Activated CD8-positive, alpha-beta memory T cell treated with anti-CD3 and anti-CD28 coated beads, Interleukin-2, amount 50 U/mL, for 4 hours (primary cell): ENCODE data around the gene SLC5A12.

ENCODE experiments used
- DNase-seq: peaks from one replicate; pipeline ENCODE4 v3.0.0-alpha.2; 2020

Gene SLC5A12, protein sequence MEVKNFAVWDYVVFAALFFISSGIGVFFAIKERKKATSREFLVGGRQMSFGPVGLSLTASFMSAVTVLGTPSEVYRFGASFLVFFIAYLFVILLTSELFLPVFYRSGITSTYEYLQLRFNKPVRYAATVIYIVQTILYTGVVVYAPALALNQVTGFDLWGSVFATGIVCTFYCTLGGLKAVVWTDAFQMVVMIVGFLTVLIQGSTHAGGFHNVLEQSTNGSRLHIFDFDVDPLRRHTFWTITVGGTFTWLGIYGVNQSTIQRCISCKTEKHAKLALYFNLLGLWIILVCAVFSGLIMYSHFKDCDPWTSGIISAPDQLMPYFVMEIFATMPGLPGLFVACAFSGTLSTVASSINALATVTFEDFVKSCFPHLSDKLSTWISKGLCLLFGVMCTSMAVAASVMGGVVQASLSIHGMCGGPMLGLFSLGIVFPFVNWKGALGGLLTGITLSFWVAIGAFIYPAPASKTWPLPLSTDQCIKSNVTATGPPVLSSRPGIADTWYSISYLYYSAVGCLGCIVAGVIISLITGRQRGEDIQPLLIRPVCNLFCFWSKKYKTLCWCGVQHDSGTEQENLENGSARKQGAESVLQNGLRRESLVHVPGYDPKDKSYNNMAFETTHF

DNA sequence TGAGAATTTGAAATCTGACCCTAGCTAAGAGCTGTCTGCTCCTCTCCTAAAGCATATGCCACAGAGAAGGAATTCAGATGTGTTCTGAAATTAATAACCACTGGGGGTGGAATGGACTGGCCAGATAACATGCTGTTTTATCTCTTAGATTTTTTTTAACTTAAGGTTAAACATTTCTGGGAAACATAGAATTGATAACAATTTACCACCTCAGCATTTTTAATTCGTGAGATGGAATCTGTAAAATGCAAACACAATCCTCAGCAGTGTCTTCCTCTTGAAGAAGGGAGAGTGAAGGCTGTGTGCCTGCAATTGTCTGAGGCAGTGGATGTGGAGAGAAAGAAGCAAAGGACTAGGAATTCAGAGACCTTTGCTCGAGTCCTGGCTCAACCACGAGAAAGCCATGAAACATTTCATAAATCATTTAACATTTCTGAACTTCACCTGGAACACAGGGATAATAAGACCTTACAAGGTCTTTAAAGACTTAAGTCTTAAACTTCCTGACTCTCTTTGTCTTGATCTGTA, at the start of gene SLC5A12:
Gene SLC5A12, minus strand, starts transcription at position 113 of the 528 bp plus-strand sequence. CDS start 346 bp downstream, outside the sequence.
- DNase-seq = no peak

DNA sequence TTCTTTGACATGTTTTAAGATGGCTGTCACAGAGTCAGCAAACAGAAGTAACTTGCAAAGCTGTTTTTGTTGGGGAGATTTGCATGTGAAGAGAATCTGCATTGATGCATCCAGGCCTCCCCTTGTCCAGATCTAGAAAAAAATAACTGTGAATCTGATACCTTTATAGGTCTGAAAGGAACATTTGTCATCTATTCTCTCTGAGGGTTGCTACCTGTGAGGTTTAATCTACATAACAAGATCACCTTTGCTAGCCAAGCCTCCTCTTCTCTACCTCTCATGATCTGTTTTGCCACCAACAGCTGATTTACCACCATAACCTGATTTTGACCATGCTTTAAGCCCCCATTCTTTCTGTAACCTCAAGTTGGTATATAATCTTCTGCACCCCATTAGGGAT, 47.2 kb upstream of the SLC5A12 start:
- no peak for DNase-seq

DNA sequence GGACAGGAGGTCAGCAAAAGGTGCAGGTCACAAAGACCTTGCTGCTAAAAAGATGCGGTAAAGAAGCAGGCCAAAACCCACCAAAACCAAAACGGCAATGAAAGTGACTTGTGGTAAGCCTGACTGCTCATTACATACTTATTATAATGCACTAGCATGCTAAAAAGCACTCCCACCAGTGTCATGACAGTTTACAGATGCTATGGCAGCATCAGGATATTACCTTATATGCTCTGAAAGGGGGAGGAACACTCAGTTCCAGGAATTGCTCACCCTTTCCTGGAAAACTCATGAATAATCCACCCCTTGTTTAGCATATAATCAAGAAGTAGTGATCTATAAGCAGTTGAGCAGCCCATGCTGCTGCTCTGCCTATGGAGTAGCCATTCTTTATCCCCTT, 45.2 kb upstream of the SLC5A12 start:
- no peak for DNase-seq

DNA sequence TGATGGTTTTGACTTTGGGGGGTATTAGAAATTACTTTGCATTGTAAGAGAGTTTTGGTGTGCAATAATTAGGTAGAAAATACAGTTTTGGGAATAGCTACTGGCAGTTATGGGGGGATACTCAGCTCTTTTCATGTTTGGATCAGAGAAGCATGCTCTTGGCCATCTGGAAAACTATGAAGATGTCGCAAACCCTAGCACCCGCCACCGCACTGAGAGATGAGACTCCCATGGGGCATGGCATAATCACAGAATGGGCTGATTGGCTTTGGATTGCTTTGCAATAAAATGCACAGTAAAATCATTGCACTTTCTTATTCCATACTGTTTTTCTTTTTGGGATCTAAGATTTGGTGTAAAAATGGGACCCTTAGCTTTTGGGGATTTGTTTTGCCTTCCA, 43.5 kb upstream of the SLC5A12 start:
- DNase-seq = no peak

DNA sequence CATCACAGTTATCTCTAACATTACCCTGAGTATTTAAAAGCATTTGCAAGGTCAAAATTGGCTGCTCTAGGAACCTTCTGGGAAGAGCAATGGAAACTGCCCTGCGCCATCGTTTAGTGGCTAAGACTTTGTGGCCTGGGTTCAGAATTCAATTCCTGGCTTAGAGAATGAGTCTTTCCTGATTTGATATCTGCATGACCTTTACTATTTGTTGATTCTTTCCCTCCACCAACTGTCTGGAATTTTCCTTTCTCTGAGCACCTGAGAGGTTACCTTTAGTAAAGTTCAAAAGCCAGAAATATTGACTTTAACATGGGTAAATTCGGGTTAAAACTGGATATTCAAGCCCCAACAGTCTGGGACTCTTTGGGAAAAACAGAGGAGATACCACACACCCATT, 43.0 kb upstream of the SLC5A12 start:
- DNase-seq = no peak

DNA sequence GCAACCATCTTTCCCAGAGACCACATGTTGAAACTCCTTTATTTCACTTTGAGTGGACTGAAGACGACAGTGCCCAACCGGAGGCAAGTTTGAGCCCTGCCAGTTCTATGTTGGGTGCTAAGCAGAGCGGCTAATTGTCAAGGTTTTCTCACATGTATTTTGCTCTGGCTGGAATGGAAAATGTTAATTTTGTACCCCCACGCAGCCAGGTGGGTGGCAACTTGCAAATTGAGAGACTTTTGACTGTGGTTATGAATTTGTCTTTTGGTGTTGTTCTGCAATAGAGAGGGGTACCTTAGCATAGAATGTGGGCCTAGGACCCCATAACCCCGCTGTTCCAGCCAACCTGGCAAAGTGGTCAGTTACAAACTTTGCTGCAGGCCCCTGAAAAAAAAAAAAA, 42.5 kb upstream of the SLC5A12 start:
- no peak for DNase-seq

DNA sequence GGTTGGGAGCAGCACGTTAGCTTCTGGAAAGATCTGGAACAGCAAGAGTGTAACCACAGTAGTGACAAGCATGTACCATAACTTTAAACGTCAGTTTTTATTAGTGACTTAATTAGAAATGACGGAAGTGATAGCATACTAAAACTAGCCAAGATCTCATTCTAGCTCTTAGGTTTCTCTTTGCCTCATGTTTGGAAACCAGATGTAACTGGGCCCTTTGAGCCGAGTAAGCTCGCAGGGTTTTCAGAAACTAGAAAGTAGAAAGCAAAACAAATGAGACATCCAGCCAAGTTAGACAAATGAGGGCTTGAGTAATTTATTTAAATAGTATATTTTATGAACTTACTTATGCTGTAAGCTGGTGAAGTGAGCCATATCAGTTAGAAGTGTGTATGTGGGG, 40.2 kb upstream of the SLC5A12 start:
- DNase-seq = no peak

DNA sequence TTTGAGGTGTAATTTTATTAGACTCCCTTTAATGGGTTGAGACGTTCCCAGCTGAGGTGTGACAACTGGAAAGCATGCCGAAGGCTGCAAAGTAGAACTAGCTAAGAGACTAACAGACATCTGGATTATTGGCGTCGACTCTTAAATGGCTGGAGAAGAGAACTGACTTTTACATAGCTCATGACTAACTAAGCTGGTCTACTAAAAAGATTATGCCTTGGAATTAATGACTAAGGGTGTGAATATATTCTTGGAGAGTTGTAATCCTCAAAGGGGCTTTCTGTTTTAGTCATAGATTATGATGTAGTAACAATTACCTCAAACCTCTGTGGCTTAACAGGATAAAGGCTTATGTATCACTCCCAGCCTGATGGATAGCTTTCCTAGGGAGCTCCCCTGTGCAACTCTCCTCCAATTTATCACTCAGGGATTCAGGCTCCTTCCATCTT, 39.5 kb upstream of the SLC5A12 start:
- no peak for DNase-seq

DNA sequence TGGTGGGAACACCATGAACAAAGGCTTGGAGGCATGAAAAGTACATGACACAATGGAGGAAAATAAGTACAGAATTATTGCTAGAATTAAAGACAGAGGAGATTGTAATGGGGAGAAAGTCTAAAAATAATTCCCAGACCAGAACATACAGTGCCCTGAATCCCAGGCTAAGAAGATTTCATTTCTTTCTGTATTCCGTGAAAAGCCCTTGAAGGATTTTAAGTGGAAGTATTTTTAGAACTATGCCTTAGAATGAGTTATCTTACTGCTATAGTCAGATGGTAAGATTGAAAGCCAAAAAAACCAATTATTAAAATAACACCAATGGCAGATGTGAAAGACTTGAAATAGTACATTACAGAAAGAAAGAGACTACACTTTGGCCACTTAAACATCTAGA, 36.1 kb upstream of the SLC5A12 start:
- no peak for DNase-seq

DNA sequence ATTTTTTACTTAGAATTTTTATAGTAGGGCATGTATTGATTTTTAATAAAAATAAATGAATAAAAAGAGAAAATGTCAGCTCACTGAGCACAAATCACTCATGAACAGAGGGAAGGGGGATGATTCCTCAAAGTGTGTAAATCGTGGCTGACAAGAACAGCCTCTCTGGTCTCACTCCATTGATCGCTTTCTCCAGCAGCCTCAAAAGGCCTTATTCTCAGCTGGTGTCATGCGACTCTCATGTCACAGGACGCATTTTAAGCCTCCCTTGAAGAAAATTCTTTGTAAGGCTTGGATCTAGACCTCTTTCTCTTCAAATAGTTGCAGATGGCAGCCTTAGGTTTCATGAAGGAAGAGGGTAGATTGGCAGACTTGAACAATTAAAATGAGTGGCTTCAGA, 33.9 kb upstream of the SLC5A12 start:
- DNase-seq = no peak

DNA sequence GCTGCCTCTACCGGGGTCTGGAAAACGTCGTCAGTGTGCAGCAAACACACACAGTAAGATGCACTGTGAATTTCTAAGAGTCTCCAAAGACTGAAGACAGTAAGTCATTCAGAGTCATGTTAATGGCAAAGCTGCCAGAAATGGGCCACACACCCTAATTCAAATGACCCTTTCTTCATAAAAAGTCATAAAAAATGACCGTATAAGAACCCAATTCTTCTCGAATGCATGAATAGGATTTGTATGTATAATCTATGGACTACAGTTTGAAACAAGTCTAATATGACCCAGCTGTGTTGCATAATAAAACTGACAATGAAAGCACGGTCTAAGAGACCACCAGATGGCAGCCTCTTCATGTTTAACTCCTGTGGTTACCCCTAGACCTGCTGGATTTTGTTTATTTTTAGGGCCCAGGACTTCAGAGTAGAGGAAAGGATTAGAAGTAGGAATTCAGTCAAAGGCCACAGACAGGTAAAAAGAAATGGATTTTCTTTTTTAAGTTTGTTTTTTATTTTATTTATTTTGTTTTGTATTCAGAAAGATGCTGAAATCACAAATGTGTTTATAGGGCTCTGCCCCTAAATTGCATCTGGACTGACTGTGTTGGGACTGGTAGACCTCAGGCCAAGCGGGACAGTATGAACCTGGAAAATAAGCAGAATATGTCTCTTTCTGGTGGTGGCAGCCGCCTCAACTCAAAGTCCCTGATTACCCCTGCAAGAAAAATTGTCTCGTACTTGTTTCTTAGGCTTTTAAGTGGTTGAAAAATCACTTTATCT, 32.1 kb upstream of the SLC5A12 start:
- DNase-seq = no peak

DNA sequence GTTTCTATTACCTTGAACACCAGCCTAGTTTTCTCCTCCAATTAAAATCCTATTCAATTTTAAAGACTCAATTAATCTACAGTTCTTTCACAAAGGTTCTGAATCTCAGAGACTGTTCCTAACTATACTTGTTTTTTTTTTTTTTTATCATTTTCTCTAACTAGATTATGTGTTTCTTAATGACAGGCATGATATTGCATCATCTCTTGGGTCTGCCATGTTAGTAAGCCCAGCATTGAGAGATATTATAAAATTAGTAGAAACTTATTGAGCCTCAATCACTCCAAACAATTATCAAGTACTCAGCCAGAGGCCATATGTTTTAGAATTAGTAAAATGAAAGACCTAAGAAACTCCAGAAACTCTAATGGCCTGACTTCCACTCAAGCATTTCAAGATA, 28.1 kb upstream of the SLC5A12 start:
- no peak for DNase-seq

DNA sequence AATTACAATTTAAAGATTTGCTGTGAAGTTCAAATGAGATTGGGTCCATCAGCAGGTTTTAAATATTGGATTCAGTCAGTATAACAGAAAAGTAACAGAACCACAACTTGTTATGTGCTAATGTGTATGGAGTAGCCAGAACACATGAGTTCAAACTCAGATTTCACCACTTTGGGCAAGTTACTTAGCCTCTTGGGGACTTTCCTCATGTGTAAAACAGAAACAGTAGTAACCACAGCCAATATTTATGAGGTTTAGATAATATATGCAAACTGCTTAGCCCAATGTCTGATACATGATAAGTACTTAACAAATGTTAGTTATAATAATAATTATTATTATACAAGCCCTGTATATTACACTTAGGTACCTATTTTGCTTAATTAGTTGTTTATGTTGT, 21.8 kb upstream of the SLC5A12 start:
- DNase-seq = no peak

DNA sequence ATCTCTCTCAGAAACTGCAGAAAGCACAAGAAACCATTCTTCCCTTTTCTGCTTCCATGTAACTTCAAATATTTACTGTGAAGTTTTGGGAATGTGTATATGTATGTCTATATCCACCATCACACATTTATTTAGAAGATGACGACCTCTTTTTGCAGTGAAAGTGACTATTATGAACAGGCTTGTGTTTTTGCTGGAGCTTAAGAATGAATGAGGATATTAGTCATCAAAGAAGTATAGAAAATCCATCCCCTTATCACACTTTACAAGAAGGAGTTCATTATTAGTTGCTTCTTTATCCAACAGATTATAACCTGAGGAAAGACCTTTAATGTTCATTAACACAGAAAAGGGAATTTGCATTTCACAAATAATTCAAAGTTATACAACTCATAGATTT, 21.1 kb upstream of the SLC5A12 start:
- DNase-seq = no peak

DNA sequence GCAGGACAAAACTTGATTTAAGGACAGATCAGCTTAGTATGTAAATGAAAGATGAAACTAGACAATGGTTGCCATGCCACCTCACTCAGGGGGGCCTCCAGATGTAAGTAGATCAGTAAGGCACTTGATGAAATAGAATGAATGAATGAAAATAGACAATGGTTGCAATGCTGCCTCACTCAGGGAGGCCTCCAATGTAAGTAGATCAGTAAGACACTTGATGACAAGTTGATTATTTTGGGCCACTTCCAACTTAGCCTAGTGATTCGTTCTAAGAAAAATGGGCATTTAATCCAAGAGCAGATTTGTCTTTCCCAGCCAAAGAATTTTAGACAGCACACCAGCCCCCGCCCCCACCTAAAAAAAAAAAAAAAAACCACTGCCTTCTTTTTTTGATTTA, 19.2 kb upstream of the SLC5A12 start:
- DNase-seq = no peak

DNA sequence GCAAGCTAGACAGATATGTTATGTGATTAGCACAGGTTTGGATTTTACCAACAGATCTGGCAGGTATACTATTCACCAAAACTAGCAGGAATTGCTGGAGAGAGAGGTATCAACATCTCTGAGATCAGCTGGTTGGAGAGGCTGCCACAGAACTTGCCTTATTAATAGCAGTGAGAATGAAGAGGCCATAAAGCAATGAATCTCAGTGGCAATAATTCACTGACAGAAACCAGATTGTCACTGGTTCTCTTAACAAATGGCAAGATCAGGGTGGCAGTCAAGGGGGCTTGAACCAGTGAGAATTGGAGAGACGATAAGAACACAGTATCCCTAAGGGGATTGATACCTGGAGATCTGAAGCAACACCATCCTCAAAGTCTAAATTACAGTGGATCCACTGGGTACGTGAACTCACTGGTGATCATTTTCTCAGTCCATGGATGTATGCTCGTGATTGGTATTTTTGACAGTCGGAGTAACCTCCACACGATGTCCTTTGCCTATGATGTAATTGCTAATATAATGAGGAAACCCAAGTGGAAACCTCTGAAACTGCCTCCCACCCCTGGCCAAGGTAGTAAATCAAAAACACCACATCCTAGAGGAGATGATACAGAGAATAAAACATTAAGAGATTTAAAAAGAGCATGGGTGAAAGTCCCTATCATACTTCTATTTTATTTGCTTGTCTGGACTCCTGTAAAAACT, 17.7 kb upstream of the SLC5A12 start:
- DNase-seq = no peak

DNA sequence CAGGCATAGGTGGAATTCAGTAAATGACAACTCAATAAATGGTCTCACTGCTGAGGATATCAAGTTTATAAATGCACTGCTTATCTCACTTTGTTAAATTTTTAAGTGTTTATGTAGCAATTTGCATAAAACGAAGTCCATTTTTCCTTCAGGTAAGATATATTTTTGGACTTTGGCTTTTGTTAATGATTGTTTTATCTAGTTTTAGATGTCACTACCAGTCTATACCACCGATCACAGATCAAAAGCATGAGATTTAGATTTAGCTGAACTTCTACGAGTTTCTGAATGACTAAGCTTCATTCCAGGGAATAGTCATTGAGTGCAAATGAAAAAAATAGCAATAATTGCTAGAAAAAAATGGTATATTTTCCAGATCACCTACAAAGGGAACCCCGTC, 12.8 kb upstream of the SLC5A12 start:
- no peak for DNase-seq

DNA sequence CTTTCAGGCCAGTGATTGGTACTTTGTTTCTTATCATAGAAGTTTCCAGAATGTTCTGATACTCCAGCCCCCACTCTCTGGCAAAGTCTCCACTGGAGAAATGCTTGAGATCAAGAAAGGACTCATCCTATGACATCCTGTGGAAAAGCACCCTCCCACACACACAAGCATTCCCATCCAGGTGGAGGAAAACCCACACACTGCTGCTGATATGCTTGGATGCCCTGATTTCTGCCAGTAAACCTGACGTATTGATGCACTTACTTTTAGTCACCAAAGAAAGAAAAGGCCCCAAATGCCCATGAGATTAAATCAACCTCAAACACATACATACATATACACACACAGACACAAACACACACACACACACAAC, 9.2 kb upstream of the SLC5A12 start:
- no peak for DNase-seq

DNA sequence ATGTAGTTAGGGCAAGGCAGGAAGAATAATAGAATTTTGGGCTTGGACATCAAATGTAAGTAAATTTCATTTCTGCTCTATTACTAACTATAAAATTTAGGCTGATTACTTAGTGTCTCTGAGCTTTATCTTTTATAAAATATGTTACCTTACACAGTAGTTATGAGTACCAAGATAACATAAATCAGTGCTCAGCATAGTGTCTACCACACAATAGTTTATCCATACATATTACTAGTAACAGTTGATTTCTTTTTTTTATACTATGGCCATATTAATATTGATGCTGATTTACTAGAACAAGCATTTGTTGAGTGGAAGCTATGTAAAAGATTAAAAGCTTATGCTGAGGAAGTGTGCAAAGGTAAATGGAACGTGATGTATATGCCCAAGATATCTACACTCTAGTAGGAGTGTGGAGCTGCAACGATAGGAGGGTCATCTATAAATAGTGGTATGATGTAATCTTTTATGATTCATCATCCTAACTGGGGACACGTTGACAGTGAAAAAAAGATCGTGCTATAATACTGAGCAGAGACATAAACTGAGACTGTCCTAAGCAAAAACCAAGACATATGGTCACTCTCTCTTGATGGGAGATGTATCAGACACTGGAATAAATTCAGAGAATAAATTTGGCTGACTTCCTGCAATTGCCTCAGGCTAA, 8.7 kb upstream of the SLC5A12 start:
- DNase-seq = no peak

DNA sequence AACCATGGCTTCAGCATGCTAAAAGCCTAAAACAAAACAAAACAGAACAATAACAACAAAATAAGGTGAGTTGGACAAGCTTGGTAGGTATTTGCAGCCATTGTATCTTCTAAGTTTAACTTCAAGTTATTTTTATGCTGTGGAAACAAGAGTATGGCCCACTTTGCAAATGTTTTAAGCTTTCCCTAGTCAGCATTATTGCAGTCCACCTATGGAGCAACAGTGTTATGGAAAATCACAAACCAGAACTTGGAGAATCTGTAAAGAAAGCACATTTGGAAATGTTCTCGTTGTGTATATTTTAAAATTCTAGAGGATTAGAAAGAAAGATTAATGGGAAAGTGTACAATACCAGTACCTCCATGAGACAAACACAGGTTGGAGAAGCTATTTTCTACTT, 7.4 kb upstream of the SLC5A12 start:
- no peak for DNase-seq

DNA sequence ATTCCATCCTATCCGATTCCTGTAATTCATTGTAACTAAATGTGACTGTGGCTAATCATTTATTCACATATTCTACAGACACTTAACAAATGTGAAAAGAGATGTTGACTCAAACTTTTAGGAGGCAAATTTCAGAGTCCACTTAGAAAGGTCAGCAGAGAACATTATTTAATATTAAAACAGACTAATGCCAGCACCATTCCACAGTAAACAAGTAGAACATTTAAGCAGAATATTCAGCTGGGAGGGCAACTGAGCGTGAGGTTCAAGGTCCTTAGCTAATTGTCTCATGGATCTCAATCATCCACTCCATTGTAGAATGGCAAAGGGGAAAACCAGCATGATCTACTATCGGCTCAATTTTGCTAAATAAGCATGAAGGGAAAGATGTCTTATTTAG, 5.1 kb upstream of the SLC5A12 start:
- DNase-seq = no peak

DNA sequence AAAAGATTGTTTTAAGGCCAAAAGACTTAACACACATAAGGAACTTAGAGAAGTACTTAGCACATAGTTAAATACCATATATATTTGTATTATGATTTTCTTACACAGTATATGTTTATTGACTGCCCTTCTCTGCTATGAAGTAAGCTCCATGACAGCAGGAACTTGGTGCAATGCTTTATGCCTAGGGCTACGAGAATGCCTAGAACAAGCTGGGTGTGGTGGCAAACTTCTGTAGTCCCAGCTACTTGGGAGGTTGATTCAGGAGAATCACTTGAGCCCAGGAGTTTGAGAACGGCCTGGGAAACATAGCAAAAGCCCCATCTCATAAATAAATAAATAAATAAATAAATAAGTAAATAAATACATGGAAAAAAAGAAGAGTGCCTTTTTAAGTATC, 1.9 kb downstream of the SLC5A12 start:
- no peak for DNase-seq
